Gastroesophageal sphincter (tissue), 4 donors: Measurements from ENCODE around the gene SP140. TPM values are rescaled to one million over a fixed set of nuclear protein-coding genes. Genes with fewer than 3 reads are reported as not detected.
"Not testable (repeated sequence)": the region's sequence is repeated elsewhere in the genome, so short reads cannot be mapped to it uniquely, and the experiment has no call there.

Source experiments
- ATAC-seq: fragments of 150-250 bp; one replicate; pipeline ENCODE4 v1.9.1; 2016; ENCODE audit warnings: mild to moderate bottlenecking, moderate library complexity
- H3K27ac ChIP-seq, 4 donors: fragments of 200-600 bp; sonication (generic) in 3 of 4; 1 replicate in 3 of 4; 2 replicates in 1 of 4; pipeline ENCODE4 v1.5.1; 2016 to 2019
- H3K27me3 ChIP-seq: fragments of 200-600 bp; sonication (generic); one replicate; pipeline ENCODE4 v1.5.1; 2019
- H3K36me3 ChIP-seq, 2 donors: fragments of 200-600 bp; sonication (generic); one replicate each; pipeline ENCODE4 v1.5.1; 2019; ENCODE audit warnings: control low read depth in 1 of 2
- H3K4me1 ChIP-seq, 3 donors: fragments of 200-600 bp; sonication (generic); 1 replicate in 2 of 3; 2 replicates in 1 of 3; pipeline ENCODE4 v1.5.1; 2016 to 2019; ENCODE audit warnings: control low read depth in 2 of 3
- H3K4me3 ChIP-seq, 2 donors: fragments of 200-600 bp; sonication (generic); one replicate each; pipeline ENCODE4 v1.5.1; 2019; ENCODE audit warnings: mild to moderate bottlenecking in 1 of 2, moderate library complexity in 1 of 2
- H3K9me3 ChIP-seq, 3 donors: fragments of 200-600 bp; sonication (generic); one replicate each; pipeline ENCODE4 v1.5.1; 2017 to 2019; ENCODE audit warnings: control low read depth in 2 of 3
- CTCF ChIP-seq, 4 experiments: fragments of 200-600 bp in 2 of 4; fragments of 450-650 bp in 2 of 4; sonication (generic) in 1 of 4; IDR thresholded peaks; one replicate each; pipeline ENCODE4 v1.5.1; 2017 to 2019; ENCODE audit warnings: antibody characterized with exemption in 4 of 4, mild to moderate bottlenecking in 2 of 4, moderate library complexity in 2 of 4
- EP300 ChIP-seq: sonication (generic); formaldehyde crosslinking; IDR thresholded peaks from one replicate; pipeline ENCODE4 v1.6.1; 2017; ENCODE audit warnings: antibody characterized with exemption, mild to moderate bottlenecking
- POLR2A ChIP-seq, 2 donors: fragments of 450-650 bp; IDR thresholded peaks; one replicate each; pipeline ENCODE4 v1.6.1; 2017; ENCODE audit warnings: antibody characterized with exemption in 2 of 2, mild to moderate bottlenecking in 2 of 2, moderate library complexity in 1 of 2
- POLR2AphosphoS5 ChIP-seq: sonication (generic); formaldehyde crosslinking; IDR thresholded peaks from one replicate; pipeline ENCODE4 v1.6.1; 2017; ENCODE audit warnings: antibody characterized with exemption
- WGBS, 2 donors: methylation state at CpG; one replicate each; pipeline ENCODE4 v1.1.5; 2018; ENCODE audit warnings: low coverage in 1 of 2; 5-methylcytosine and 5-hydroxymethylcytosine counted together
- total RNA-seq, 4 donors: library from RNA; depleted of rRNA; stranded (reverse); fragments of >200 nt; gene quantifications; one replicate each; pipeline ENCODE4 v1.1.0, GENCODE V29; 2016

SP140 gene
- total RNA-seq, 4 donors from 2014 or later: 0.92 to 2.3 (median 2.0) TPM; not detected in 1

GRCh38 chr2:230219419-230220331 lies 5.9 kb upstream of the SP140 start, which contains the start of gene SP110:
Gene SP110 (minus strand): TSS chr2:230219984. CDS start chr2:230216927, 3,057 bp downstream.
- Histone ChIP-seq H3K27me3 (no peaks in the 10 kb centered on the region), H3K36me3 (peaks cover 0 to 23% of the 10 kb centered on the region in 2 donors), H3K9me3 (no peaks in the 10 kb centered on the region), H3K4me1 (peaks cover 0 to 37% (median 0%) of the 10 kb centered on the region in 3 donors), H3K4me3 (peak within 1 kb of the TSS; percentile 63 to 90), H3K27ac (peak within 1 kb of the TSS; percentile 78 to 81 (median 79))
- TF ChIP-seq CTCF (IDR thresholded peaks at IDR 0.05): no peak
- peak; percentile 60 for TF ChIP-seq POLR2AphosphoS5
- no peak for TF ChIP-seq POLR2A (IDR thresholded peaks at IDR 0.05)
- no peak for TF ChIP-seq EP300
- ATAC-seq: peak; percentile 91
- WGBS, 2 donors: 1 to 2% methylated on average over 10 to 16 of the region's 19 CpGs

DNA sequence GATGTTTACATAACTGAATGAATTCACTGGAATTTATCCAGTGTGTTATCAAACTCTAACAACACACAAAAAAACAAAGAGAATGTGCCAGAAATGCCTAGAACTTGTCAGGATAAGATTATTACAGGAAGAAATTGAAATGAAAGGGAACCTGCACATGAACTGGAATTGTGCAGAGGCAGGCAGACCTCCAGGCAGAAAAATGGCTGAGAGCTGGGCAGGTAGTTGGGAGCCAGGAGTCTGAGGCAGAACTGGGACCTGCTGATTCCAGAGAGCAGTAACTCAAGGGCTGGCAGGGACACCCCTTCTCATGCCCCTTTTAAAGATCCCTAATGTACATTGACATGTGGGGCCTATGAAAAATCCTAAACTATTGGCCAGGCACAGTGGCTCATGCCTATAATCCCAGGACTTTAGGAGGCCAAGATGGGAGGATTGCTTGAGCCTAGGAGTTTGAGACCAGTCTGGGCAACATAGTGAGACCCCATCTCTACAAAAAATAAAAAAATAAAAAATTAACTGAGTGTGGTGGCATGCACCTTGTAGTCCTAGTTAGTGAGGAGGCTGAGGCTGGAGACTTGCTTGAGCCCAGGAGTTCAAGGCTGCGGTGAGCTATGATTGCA lies 5.1 kb upstream of the SP140 start:
- no peak for ATAC-seq
- Histone ChIP-seq H3K4me1 (peaks cover 0 to 37% (median 0%) of the 10 kb centered on the region in 3 donors), H3K27ac (peak overlapping the region; percentile 78 to 81 (median 79)), H3K27me3 (no peaks in the 10 kb centered on the region), H3K9me3 (no peaks in the 10 kb centered on the region), H3K36me3 (peaks cover 0 to 15% of the 10 kb centered on the region in 2 donors), H3K4me3 (peak overlapping the region; percentile 63 to 90)
- TF ChIP-seq CTCF (IDR thresholded peaks at IDR 0.05) (no peak), EP300 (no peak), POLR2AphosphoS5 (no peak), POLR2A (IDR thresholded peaks at IDR 0.05) (no peak)
- 100% methylated on average over 1 of the region's 1 CpG; no CpG with 5 or more reads in 1 of the 2 donors for WGBS, 2 donors

GRCh38 chr2:230221493-230221892 lies 4.0 kb upstream of the SP140 start:
- no peak overlapping the region for H3K4me3 ChIP-seq
- ATAC-seq: no peak
- TF ChIP-seq POLR2A (IDR thresholded peaks at IDR 0.05) (no peak), CTCF (IDR thresholded peaks at IDR 0.05) (no peak), POLR2AphosphoS5 (no peak), EP300 (no peak)
- peaks cover 0 to 5% of the 10 kb centered on the region in 2 donors for H3K36me3 ChIP-seq
- WGBS, 2 donors: 100% methylated on average over 2 to 4 of the region's 4 CpGs
- peaks cover 0 to 37% (median 0%) of the 10 kb centered on the region in 3 donors for H3K4me1 ChIP-seq
- no peak overlapping the region for H3K27ac ChIP-seq
- no peaks in the 10 kb centered on the region for H3K9me3 ChIP-seq
- no peaks in the 10 kb centered on the region for H3K27me3 ChIP-seq

GRCh38 chr2:230222829-230223228 lies 2.7 kb upstream of the SP140 start:
- not testable (repeated sequence) for H3K27ac ChIP-seq

GRCh38 chr2:230224458-230224857 lies 1.1 kb upstream of the SP140 start:
- no peak overlapping the region for H3K27ac ChIP-seq
- H3K9me3 ChIP-seq: no peaks in the 10 kb centered on the region
- no peak for TF ChIP-seq CTCF (IDR thresholded peaks at IDR 0.05)
- no peak for TF ChIP-seq EP300
- no peak for TF ChIP-seq POLR2A (IDR thresholded peaks at IDR 0.05)
- TF ChIP-seq POLR2AphosphoS5: no peak
- H3K36me3 ChIP-seq: no peaks in the 10 kb centered on the region
- H3K27me3 ChIP-seq: no peaks in the 10 kb centered on the region
- no peak overlapping the region for H3K4me3 ChIP-seq
- peaks cover 0 to 14% (median 0%) of the 10 kb centered on the region in 3 donors for H3K4me1 ChIP-seq
- no peak for ATAC-seq

More at GRCh38 chr2:230222829-230223228, 2.7 kb upstream of the SP140 start:
- peaks cover 0 to 31% (median 0%) of the 10 kb centered on the region in 3 donors for H3K4me1 ChIP-seq
- not testable (repeated sequence) for H3K36me3 ChIP-seq, H3K9me3 ChIP-seq, ATAC-seq, H3K27me3 ChIP-seq, H3K4me3 ChIP-seq
- WGBS, 2 donors: 78 to 100% methylated on average over 1 to 3 of the region's 4 CpGs
